GM19023 (cell line): Measurements from ENCODE around the gene SEMA6B.
"Not testable (repeated sequence)": the region's sequence is repeated elsewhere in the genome, so short reads cannot be mapped to it uniquely, and the experiment has no call there.

Source experiments
- ATAC-seq: cut with Tn5 transposase; IDR thresholded peaks from one replicate; pipeline ENCODE4 v1.9.1; 2021; ENCODE audit warnings: mild to moderate bottlenecking, moderate library complexity; ENCODE audit not compliant: unreplicated experiment

SEMA6B gene, protein sequence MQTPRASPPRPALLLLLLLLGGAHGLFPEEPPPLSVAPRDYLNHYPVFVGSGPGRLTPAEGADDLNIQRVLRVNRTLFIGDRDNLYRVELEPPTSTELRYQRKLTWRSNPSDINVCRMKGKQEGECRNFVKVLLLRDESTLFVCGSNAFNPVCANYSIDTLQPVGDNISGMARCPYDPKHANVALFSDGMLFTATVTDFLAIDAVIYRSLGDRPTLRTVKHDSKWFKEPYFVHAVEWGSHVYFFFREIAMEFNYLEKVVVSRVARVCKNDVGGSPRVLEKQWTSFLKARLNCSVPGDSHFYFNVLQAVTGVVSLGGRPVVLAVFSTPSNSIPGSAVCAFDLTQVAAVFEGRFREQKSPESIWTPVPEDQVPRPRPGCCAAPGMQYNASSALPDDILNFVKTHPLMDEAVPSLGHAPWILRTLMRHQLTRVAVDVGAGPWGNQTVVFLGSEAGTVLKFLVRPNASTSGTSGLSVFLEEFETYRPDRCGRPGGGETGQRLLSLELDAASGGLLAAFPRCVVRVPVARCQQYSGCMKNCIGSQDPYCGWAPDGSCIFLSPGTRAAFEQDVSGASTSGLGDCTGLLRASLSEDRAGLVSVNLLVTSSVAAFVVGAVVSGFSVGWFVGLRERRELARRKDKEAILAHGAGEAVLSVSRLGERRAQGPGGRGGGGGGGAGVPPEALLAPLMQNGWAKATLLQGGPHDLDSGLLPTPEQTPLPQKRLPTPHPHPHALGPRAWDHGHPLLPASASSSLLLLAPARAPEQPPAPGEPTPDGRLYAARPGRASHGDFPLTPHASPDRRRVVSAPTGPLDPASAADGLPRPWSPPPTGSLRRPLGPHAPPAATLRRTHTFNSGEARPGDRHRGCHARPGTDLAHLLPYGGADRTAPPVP

DNA sequence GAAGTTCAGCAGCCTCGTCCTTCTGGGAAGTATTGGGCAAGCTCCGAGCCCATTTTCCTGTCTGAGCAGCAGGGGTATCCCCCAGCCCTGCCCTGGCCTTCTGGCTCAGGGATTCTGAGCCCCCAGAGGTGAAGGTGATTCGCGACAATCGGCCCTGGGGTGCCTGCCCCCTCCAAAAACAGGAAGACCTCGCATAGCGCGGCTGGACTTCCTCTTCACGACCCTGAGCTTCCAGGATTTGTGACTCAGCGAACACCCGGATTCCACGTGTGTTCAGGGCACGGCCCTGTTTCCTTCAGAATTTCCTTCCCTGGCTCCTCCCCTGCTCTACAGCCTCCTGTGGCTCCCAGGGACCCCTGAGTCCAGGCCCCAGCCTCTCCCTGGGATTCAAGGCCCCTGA, at the start of gene SEMA6B:
Gene SEMA6B, minus strand, starts transcription at position 116 of the 400 bp plus-strand sequence. CDS start 1,227 bp downstream, outside the sequence.
- no peak for ATAC-seq

DNA sequence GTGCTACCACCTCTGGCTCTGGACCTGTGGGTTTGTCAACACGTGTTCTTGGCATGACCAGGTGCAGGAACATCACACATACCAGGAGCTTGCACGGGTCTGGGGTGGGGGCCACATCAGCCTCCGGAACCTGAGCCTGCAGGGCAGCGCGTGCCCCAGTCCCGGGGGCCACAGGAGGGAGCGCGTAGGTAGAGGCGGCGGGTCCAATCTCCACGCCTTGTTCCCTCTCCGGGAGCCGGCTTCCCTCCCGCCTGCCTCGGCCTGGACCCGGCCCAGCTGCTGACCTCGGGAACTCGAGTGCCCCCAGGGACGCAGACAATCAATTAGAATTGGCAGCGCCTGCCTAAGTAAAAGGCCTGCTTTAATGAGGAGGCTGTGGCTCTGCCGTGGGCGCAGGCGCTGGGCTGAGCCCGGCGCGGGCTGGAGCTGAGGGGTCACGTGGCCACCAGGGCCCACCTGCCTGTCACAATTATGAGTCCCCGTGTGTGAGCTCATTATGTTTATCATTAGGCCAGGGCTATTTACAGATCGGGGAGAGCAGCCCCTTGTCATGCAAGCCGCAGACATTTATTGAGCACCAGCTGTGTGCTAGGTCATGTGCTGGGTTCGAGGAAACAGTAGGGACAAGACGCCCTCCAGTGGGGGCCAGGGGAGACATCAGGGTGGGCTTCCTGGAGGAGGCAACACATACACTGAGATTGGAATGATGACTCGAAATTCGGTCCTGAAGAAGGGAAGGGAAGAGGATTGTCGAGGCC, 47.6 kb upstream of the SEMA6B start:
- no peak for ATAC-seq

DNA sequence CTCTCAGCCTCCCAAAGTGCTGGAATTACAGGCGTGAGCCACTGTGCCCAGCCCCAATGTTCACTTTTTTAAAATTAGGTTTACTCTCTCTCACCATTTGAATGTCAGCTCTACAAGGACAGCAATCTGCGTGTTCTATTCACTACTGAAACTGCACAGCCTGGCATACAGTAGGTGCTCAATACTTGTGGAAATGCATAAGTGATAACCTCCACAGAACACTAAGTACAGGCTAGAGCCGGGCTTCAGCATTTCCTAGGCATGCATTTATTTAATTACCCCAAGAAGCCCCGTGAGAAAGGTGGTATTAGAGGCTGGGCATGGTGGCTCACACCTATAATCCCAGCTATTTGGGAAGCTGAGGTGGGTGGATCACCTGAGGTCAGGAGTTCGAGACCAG, 46.7 kb upstream of the SEMA6B start:
- no peak for ATAC-seq

DNA sequence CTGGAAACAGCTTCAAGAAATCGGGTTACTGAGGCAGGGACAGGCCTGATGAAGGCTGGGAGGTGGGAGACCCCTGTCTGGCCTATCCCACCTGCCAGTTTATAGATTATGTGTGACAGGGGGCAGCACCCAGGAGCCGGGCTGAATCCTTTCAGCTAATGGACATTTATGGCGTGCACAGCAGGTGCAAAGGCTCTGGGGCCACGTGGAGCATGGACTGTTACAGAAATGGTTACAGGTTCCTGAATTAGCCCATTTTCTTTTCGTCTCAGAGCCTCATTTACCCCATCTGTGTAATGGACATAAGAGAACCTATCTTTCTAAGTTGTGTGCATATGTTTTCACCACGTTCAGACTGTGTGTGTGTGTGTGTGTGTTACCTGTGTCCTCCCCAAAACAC, 45.4 kb upstream of the SEMA6B start:
- no peak for ATAC-seq

DNA sequence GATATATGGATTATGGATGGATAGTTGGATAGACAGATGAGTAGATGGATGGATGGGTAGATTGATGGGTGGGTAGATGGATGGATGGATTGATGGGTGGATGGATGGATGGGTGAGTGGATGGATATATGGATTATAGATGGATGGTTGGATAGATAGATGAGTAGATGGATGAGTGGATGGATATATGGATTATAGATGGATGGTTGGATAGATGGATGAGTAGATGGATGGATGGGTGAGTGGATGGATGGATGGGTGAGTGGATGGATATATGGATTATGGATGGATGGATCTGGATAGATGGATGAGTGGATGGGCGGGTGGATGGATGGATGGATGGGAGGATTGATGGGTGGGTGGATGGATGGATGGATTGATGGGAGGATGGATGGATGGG, 43.4 kb upstream of the SEMA6B start:
- ATAC-seq: no peak

DNA sequence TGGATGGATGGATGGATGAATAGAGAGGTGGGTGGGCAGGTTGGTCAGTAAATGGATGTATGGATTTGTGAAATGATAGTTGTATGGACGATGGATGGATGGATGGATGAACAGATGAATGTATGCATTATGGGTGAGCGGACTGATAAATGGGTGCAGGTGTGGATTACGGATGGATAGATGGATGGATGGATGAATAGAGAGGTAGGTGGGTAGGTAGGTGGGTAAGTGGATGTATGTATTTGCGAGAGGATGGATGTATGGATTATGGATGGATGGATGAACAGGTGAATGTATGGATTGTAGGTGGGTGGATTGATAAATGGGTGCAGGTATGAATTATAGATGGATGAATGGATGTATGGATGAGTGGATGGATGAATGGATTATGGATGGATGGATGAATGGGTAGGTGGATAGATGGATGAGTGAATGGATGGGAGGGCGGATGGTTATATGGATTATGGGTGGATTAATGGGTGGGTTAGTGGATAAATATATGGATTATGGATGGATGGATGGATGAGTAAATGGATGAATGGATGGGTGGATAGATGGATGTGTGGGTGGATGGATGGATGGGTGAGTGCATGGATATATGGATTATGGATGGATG, 42.8 kb upstream of the SEMA6B start:
- no peak for ATAC-seq

DNA sequence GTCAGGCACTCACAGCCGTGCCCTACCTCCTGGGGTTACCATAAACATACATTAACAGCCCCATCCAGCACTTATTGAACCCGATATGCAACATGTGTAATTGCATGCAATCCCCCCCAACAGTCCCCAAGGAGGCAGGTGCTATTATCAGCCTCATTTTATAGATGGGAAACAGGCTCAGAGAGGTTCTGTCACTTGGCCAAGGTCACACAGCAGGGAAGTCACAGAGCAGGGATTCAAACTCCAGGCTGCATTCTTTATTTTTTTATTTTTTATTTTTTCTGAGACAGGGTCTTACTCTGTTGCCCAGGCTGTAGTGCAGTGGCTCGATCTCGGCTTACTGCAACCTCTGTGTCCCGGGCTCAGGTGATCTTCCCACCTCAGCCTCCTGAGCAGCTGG, 41.4 kb upstream of the SEMA6B start:
- ATAC-seq: no peak

DNA sequence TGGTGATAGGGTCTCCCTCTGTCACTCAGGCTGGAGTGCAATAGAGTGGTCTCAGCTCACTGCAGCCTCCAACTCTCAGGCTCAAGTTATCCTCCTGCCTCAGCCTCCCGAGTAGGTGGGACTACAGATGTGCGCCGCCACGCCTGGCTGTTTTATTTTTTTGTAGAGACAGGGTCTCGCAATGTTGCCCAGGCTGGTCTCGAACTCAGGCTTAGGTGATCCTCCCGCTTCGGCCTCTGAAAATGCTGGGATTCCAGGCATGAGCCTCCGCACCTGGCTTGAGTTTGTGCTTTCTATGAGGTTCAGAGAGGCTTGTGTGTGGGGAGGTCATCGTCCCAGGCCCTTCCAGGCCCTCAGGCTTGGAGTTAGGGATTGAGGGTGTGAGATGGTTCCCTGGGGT, 40.6 kb upstream of the SEMA6B start:
- no peak for ATAC-seq

DNA sequence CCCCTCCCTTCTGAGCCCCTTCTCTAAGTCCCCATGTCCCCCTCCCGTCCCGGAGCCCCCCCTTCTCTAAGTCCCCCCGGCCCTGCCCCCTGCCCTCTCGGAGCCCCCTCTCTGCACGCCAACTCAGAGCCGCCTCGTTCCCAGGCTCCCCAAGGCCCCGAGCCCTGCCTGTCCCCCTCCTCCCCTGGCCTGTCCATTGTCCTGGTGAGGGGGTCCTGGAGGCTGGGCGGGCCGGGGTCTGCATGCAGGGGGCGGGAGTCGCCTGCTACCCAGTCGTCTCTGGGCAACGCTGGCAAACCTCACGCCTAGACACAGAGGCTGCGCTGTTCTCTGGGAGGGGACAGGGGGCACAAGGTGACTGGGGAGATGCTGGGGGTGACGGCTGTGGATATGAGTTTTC, 39.2 kb upstream of the SEMA6B start:
- ATAC-seq: no peak

DNA sequence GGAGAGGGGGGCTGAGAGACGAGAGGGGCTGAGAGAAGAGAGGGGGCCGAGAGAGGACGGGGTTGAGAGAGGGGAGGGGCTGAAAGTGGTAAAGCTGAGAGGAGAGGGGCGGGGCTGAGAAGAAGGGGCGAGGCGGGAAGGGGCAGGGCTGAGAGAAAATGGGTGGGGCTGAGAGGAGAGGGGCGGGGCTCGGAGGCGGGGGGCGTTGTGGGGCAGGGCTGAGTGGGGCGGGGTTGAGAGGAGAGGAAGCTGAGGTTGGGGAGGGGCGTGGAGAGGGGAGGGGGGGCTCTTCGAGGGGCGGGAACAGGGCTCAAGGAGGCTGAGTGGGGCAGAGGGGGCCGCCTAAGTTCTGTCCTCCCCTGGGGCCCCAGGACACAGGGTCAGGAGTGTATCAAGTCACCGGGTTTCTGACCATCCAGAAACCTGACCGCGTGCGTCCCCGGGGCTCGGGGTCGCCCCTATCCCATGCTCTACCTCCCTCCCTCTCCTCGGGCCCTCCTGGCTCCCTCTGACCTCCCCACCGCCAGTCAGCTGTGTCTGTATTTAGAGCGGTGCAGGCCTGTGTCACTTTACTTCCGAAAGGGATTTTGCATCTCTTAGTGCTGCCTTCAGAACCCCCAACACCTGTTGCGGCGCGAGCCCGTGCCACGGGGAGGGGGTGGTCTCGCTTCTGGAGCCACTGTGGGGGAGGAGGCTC, 38.6 kb upstream of the SEMA6B start:
- no peak for ATAC-seq

DNA sequence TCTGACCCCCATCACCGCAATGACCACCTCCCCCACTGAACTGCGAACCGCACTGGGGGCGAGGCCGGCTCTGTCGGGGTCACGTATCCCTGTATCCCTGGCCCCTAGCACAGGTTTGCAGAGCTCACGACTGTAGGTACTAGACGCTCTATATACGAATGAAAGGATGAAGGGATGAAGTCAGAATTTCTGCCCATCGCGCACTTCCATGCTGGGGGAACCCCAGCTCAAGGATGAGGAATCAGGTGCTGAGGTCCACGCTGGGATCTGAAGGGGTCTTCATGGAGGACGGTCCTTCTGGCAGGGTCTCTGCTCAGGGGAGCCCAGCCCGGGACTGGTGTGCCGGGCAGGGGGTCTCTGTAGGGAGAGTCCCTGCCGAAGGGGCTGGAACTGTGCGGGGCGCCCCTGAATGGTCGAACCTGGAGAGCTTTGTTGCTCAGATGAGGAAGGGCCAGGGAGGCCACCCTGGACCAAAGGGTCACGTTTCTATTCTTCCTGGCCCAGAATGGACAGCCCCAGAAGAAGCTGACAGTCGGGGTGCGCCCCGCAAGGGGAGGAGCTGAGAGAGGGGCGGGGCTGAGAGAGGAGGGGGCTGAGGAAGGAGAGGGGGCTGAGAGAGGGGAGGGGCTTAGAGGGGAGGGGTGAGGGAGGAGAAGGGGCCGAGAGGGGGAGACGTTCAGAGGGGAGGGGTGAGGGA, 37.9 kb upstream of the SEMA6B start:
- ATAC-seq: no peak

DNA sequence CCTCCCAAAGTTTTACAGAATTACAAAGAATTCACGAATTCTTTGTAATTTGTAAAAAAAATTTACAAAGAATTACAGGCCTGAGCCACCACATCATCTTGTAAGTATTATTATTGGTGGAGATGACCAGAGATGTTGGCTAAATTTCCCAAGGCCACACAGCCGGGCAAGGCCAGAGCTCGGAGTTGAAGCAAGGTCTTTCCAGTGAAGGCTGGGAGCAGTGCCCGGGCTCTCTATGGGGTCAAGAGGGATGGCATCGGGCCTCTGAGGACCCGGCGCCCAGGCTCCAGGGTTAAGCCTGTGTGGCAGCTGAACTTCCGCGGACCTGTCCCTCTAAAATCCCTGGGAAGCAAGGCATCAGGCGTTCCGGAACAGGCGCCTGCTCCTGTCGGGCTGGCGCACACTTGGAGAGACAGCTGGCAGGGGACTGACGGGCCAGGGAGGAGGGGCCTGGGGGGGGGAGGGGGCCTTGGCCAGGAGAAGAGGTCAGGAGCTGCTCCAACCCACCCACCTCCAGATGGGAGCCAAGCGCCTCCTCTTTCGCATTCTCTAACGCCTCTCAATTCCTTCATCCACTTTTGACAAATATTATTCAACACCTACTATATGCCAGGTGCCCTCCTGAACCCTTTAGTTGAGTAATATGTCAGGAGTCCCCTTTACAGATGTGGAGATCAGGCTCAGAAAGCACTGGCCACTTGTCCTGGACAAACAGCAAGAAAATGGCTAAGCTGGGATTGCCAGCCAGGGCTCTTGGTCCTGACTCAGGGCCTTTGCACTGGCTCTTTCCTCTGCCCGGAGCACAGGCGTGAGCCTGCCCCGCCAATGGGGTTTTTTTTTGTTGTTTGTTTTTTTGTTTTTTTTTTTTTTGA, 36.8 kb upstream of the SEMA6B start:
- no peak for ATAC-seq

DNA sequence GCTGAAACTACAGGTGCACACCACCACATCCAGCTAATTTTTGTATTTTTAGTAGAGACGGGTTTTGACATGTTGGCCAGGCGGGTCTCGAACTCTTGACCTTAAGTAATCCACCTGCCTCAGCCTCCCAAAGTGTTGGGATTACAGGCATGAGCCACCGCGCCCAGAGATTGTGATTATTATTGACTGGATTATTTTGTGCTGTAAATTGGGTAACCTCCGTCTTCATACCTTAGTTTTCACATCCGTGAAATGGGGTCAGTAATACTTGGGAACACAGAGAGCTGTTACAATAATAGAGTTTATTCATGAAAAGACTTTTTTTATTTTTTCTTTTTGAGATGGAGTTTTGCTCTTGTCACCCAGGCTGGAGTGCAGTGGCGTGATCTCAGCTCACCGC, 35.7 kb upstream of the SEMA6B start:
- not testable (repeated sequence) for ATAC-seq

DNA sequence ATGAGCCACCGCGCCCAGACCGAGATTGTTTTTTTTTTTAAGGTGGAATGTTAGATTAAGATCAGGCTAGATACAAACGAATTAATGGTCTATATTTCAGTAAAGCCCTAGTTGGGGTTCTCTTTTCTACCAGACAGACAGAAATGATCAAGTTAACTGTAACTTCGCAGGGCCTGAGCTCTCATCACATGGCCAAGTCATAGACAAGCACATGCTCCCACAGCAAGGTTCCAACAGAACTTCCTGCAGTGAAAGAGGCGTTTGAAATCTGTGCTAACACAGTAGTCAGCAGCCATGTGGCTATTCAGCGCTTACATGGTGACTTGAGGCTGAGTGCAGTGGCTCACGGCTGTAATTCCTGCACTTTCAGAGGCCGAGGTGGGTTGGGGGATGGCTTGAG, 34.7 kb upstream of the SEMA6B start:
- ATAC-seq: no peak

DNA sequence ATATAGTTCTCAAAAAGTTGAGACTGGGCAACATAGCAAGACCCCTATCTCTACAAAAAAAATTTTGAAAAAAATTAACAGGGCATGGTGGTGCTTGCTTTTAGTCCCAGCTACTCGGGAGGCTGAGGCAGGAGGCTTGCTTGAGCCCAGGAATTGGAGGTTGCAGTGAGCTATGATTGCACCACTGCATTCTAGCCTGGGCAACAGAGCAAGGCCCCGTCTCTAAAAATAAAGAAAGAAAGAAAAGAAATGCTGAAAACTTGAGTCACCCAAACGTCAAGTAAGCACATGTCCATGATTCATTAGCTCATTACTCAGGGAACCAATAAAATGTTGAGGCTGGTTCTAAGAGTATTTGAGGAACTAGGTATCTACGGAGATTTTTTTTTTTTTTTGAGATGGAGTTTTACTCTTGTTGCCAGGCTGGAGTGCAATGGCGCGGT, 33.9 kb upstream of the SEMA6B start:
- no peak for ATAC-seq

DNA sequence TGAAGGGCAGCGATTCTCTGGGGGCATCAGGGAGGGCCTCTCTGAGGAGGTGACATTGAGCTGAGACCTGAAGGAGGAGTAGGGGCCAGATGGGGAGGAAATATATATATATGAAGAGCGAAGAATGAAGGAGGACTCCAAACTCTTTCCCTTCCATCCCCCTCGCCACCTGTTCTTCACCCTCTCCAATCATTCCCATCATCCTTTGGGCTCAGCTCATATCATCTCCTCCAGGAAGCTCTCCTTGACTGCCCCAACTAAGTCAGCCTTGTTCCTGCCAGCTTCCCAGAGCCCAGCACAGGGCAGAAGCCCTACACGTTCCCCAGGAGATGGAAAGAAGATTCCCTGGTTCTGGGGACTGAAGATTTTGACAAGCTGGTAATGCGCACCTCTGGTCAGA, 33.0 kb upstream of the SEMA6B start:
- ATAC-seq: no peak

DNA sequence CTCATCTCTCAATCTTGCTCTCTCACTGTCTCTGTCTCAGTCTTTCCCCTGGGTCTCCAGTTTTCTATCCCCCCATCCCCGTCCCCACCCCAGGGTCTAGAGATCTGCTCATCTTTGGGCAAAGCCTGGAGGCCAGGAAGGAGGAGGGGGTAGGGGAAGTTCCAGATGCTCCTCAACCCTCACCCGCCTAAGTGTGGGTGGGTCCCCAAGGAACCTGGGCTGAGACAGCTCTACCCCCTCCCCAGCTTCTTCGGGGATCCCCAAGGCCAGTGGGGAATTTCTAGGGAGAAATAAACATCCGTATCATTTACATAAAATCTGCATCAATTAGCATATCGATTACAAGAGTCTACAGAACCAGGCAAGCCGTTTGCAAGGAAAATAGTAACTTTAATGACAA, 31.8 kb upstream of the SEMA6B start:
- no peak for ATAC-seq

DNA sequence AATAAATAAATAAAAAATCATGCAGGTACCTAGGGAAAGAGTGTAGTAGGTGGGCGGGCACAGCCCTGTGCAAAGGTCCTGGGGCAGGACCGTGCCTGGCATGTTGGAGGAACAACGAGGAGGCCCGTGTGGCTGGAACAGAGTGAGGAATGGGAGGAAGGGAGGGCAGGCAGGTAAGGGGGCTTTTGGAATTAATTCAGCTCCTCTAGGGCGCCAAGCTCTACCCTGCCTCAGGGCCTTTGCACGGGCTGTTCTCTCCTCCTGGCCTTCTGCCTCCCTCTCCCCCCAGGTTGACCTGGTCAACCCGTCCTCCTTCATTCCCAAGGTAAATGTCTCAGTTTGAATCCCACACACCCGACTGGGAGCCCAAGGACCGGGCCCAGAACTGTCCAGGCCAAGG, 31.1 kb upstream of the SEMA6B start:
- no peak for ATAC-seq
